Subcutaneous adipose tissue (tissue), 4 donors: ENCODE results near the gene PRR5L. TPM values are rescaled to one million over a fixed set of nuclear protein-coding genes. Genes with fewer than 3 reads are reported as not detected.

ENCODE experiments used
- CTCF ChIP-seq: fragments of 450-650 bp; IDR thresholded peaks from one replicate; pipeline ENCODE4 v1.5.1; 2016; ENCODE audit warnings: low read depth, mild to moderate bottlenecking, control low read depth, antibody characterized with exemption, moderate library complexity
- total RNA-seq, 4 donors: library from RNA; depleted of rRNA; stranded (reverse); fragments of >200 nt; gene quantifications; one replicate each; pipeline ENCODE4 v1.1.0, GENCODE V29; 2016

Gene PRR5L
- total RNA-seq, 4 donors from 2014 or later = 10.6 to 24.8 (median 12.9) TPM

- no peak for TF ChIP-seq CTCF
Measured at GRCh38 chr11:36328966-36329673, 33.0 kb downstream of the PRR5L start.

- TF ChIP-seq CTCF = no peak
Measured at GRCh38 chr11:36330411-36330810, 34.3 kb downstream of the PRR5L start.

GRCh38 chr11:36333468-36333867 lies 37.4 kb downstream of the PRR5L start:
- TF ChIP-seq CTCF = no peak

GRCh38 chr11:36333897-36334296 lies 37.8 kb downstream of the PRR5L start:
- TF ChIP-seq CTCF = no peak

- no peak for TF ChIP-seq CTCF
Measured at GRCh38 chr11:36339888-36340287, 43.8 kb downstream of the PRR5L start.

GRCh38 chr11:36340897-36341296 lies 44.8 kb downstream of the PRR5L start:
- no peak for TF ChIP-seq CTCF

- TF ChIP-seq CTCF = no peak
Measured at GRCh38 chr11:36341915-36342314, 45.8 kb downstream of the PRR5L start.
